Gastrocnemius medialis (tissue), 4 donors: ENCODE data around the gene LRMDA. TPM values are rescaled to one million over a fixed set of nuclear protein-coding genes. Genes with fewer than 3 reads are reported as not detected.

Source experiments
- ATAC-seq, 2 donors: fragments of 150-250 bp; one replicate each; pipeline ENCODE4 v1.9.1; 2016
- DNase-seq, 2 donors: peaks; one replicate each; pipeline ENCODE4 v3.0.0-alpha.2; 2019
- H3K27ac ChIP-seq, 4 donors: fragments of 200-600 bp; sonication (generic); 1 replicate in 1 of 4; 2 replicates in 3 of 4; pipeline ENCODE4 v1.5.1; 2016 to 2018; ENCODE audit warnings: mild to moderate bottlenecking in 2 of 4, moderate library complexity in 1 of 4
- H3K27me3 ChIP-seq, 3 donors: fragments of 200-600 bp; sonication (generic) in 2 of 3; 1 replicate in 1 of 3; 2 replicates in 2 of 3; pipeline versions ENCODE4 v1.5.1 to v1.6.0; 2016 to 2019; ENCODE audit warnings: mild to moderate bottlenecking in 1 of 3, moderate library complexity in 1 of 3
- H3K36me3 ChIP-seq, 2 donors: fragments of 200-600 bp; sonication (generic) in 1 of 2; one replicate each; pipeline ENCODE4 v1.5.1; 2017 to 2018
- H3K4me1 ChIP-seq, 2 donors: fragments of 200-600 bp; sonication (generic) in 1 of 2; one replicate each; pipeline ENCODE4 v1.5.1; 2016 to 2017; ENCODE audit warnings: mild to moderate bottlenecking in 2 of 2
- H3K4me3 ChIP-seq, 4 donors: fragments of 200-600 bp; sonication (generic) in 3 of 4; 1 replicate in 1 of 4; 2 replicates in 3 of 4; pipeline ENCODE4 v1.5.1; 2016 to 2019; ENCODE audit warnings: mild to moderate bottlenecking in 2 of 4
- H3K9me3 ChIP-seq, 3 donors: fragments of 200-600 bp; sonication (generic) in 2 of 3; 1 replicate in 1 of 3; 2 replicates in 2 of 3; pipeline ENCODE4 v1.5.1; 2016 to 2019
- CTCF ChIP-seq, 5 experiments: fragments of 450-650 bp in 3 of 5; fragments of 200-600 bp in 2 of 5; sonication (generic) in 2 of 5; IDR thresholded peaks in 4 of 5; conservative IDR thresholded peaks in 1 of 5; 1 replicate in 4 of 5; 2 replicates in 1 of 5; pipeline ENCODE4 v1.5.1; 2016 to 2019; ENCODE audit warnings: antibody characterized with exemption in 5 of 5, mild to moderate bottlenecking in 3 of 5, moderate library complexity in 3 of 5
- POLR2A ChIP-seq, 2 donors: fragments of 450-650 bp; IDR thresholded peaks; one replicate each; pipeline ENCODE4 v1.6.1; 2017; ENCODE audit warnings: antibody characterized with exemption in 2 of 2, mild to moderate bottlenecking in 2 of 2, moderate library complexity in 2 of 2
- in situ Hi-C, 4 donors: fragments of 200-750 bp; cut with MboI; loops; one replicate each; pipeline versions ENCODE4 v1.15.0 to v1.8.0; 2017; ENCODE audit warnings: low sequenced_read_pairs in 4 of 4
- intact Hi-C: fragments of 100-400 bp; cut with DNase I; formaldehyde crosslinking; loops from one replicate; pipeline ENCODE4 v1.15.1; 2023; ENCODE audit warnings: low total_unique reads
- total RNA-seq, 4 donors: library from RNA; depleted of rRNA; stranded (reverse); fragments of >200 nt; gene quantifications; one replicate each; pipeline versions ENCODE4 v1.1.0 to v1.2.3, GENCODE V29; 2016

LRMDA gene
- total RNA-seq, 4 donors from 2014 or later, result 0.80 to 4.5 (median 1.4) TPM

- no peak overlapping the region for H3K27ac ChIP-seq
- no peaks in the 10 kb centered on the region for H3K27me3 ChIP-seq
- H3K9me3 ChIP-seq, result no peaks in the 10 kb centered on the region
- in situ Hi-C loops (no loop called here), intact Hi-C loops (no loop called here)
- no peaks in the 10 kb centered on the region for H3K36me3 ChIP-seq
- TF ChIP-seq CTCF (IDR thresholded peaks at IDR 0.05 in 4 of 5, conservative IDR thresholded peaks at IDR 0.05 in 1 of 5) (no peak), POLR2A (IDR thresholded peaks at IDR 0.05) (no peak)
- no peak for DNase-seq
- H3K4me1 ChIP-seq, result no peaks in the 10 kb centered on the region
- H3K4me3 ChIP-seq, result no peak overlapping the region
- no peak for ATAC-seq
Measured at GRCh38 chr10:75730847-75731246, 299.4 kb downstream of the LRMDA start.

GRCh38 chr10:75733135-75733890 lies 301.9 kb downstream of the LRMDA start:
- TF ChIP-seq POLR2A (IDR thresholded peaks at IDR 0.05) (no peak), CTCF (IDR thresholded peaks at IDR 0.05 in 4 of 5, conservative IDR thresholded peaks at IDR 0.05 in 1 of 5) (no peak)
- Histone ChIP-seq H3K27me3 (no peaks in the 10 kb centered on the region), H3K9me3 (no peaks in the 10 kb centered on the region), H3K36me3 (no peaks in the 10 kb centered on the region), H3K4me3 (no peak overlapping the region), H3K4me1 (no peaks in the 10 kb centered on the region), H3K27ac (no peak overlapping the region)
- ATAC-seq (no peak), DNase-seq (no peak)
- intact Hi-C loops, result no loop called here
- in situ Hi-C loops, result no loop called here

GRCh38 chr10:75736151-75736640 lies 304.8 kb downstream of the LRMDA start:
- no peak for DNase-seq
- no peak overlapping the region for H3K27ac ChIP-seq
- TF ChIP-seq POLR2A (IDR thresholded peaks at IDR 0.05) (no peak), CTCF (IDR thresholded peaks at IDR 0.05 in 4 of 5, conservative IDR thresholded peaks at IDR 0.05 in 1 of 5) (no peak)

GRCh38 chr10:75736889-75737579 lies 305.6 kb downstream of the LRMDA start:
- Histone ChIP-seq H3K27ac (no peak overlapping the region), H3K36me3 (no peaks in the 10 kb centered on the region), H3K4me1 (no peaks in the 10 kb centered on the region), H3K27me3 (peaks cover 0 to 4% (median 0%) of the 10 kb centered on the region in 3 donors), H3K4me3 (no peak overlapping the region), H3K9me3 (no peaks in the 10 kb centered on the region)
- DNase-seq (no peak), ATAC-seq (no peak)
- intact Hi-C loops, result no loop called here
- TF ChIP-seq CTCF (IDR thresholded peaks at IDR 0.05 in 4 of 5, conservative IDR thresholded peaks at IDR 0.05 in 1 of 5) (no peak), POLR2A (IDR thresholded peaks at IDR 0.05) (no peak)
- in situ Hi-C loops, result no loop called here

More at GRCh38 chr10:75736151-75736640, 304.8 kb downstream of the LRMDA start:
- ATAC-seq, result no peak
- Histone ChIP-seq H3K9me3 (no peaks in the 10 kb centered on the region), H3K27me3 (peaks cover 0 to 3% (median 0%) of the 10 kb centered on the region in 3 donors), H3K4me3 (no peak overlapping the region), H3K36me3 (no peaks in the 10 kb centered on the region), H3K4me1 (no peaks in the 10 kb centered on the region)
- intact Hi-C loops, result no loop called here
- in situ Hi-C loops, result no loop called here
